Erythroblast (primary cell): Measurements from ENCODE around the gene FAM20B.

Experiments
- GATA1 ChIP-seq: IDR thresholded peaks from 2 replicates; pipeline ENCODE4 v1.6.1; 2011; ENCODE audit warnings: low read depth, mild to moderate bottlenecking, control low read depth, low read length, moderate library complexity
- POLR2A ChIP-seq: IDR thresholded peaks from 2 replicates; pipeline ENCODE4 v1.6.1; 2011; ENCODE audit warnings: mild to moderate bottlenecking, low read length

GRCh38 chr1:179031855-179032513, 6.3 kb downstream of the FAM20B start:
- no peak for TF ChIP-seq POLR2A
- TF ChIP-seq GATA1, result peak; percentile 31
